Endothelial cell of umbilical vein (primary cell): ENCODE data around the gene PTGES3. TPM values are rescaled to one million over a fixed set of nuclear protein-coding genes. Genes with fewer than 3 reads are reported as not detected.
A peak's percentile ranks its signal among the peaks of the same experiment; 100 is the strongest.

ENCODE experiments used
- BruUV-seq: library from RNA; stranded (reverse); fragments of 400-500 nt; replicated peaks from 2 replicates; lab custom pipeline; 2021; lab: Mats Ljungman, UMichigan
- CTCF ChIA-PET: fragments of 300-600, 350-600 bp; sonication (Branson Sonifier 250); formaldehyde crosslinking; loops from one replicate; lab custom pipeline; 2021; ENCODE audit warnings: antibody characterized with exemption, inconsistent platforms; lab: Charles Lee
- POLR2A ChIA-PET: fragments of 300-600, 350-600 bp; sonication (Branson Sonifier 250); formaldehyde crosslinking; loops from one replicate; lab custom pipeline; 2021; ENCODE audit warnings: antibody characterized with exemption, inconsistent platforms; lab: Charles Lee
- DNase-seq: peaks from one replicate; pipeline ENCODE4 v3.0.0-alpha.2; 2011; ENCODE audit warnings: low read depth, low spot score
- FAIRE-seq: peaks from 2 replicates; lab custom pipeline; 2011; peaks lifted over from hg19 to GRCh38; lab: Jason Lieb, UNC
- H2AFZ ChIP-seq: 2 replicates; pipeline ENCODE4 v1.6.0; 2012; ENCODE audit warnings: low read depth, low read length, control low read depth, inconsistent platforms
- H3K27ac ChIP-seq: 2 replicates; pipeline ENCODE4 v1.5.1; 2011; ENCODE audit warnings: low read depth, mild to moderate bottlenecking, control low read depth, low read length, moderate library complexity; ENCODE audit not compliant: insufficient read depth
- H3K27me3 ChIP-seq, 2 experiments: 2 replicates each; pipeline versions ENCODE4 v1.6.0 to v1.6.1; 2011; ENCODE audit warnings: low read length in 2 of 2, mixed read lengths in 1 of 2; ENCODE audit not compliant: control insufficient read depth in 2 of 2, insufficient read depth in 2 of 2
- H3K36me3 ChIP-seq, 2 experiments: 2 replicates in 1 of 2; 3 replicates in 1 of 2; pipeline ENCODE4 v1.5.1; 2011; ENCODE audit warnings: low read length in 2 of 2, mild to moderate bottlenecking in 1 of 2, moderate library complexity in 1 of 2; ENCODE audit not compliant: control insufficient read depth in 2 of 2, insufficient read depth in 2 of 2; ENCODE audit errors: extremely low read depth in 1 of 2
- H3K4me1 ChIP-seq: 3 replicates; pipeline ENCODE4 v1.5.1; 2011; ENCODE audit warnings: mild to moderate bottlenecking, low read length; ENCODE audit not compliant: control insufficient read depth, insufficient read depth; ENCODE audit errors: extremely low read depth
- H3K4me2 ChIP-seq: 2 replicates; pipeline ENCODE4 v1.6.1; 2011; ENCODE audit warnings: low read length, control low read depth, mixed read lengths; ENCODE audit not compliant: insufficient read depth
- H3K4me3 ChIP-seq, 3 experiments: fragments of 200-600 bp in 1 of 3; sonication (generic), shearing (Covaris generic) in 1 of 3; replicated peaks in 1 of 3; 2 replicates each; pipeline ENCODE4 v1.5.1; 2011 to 2016; ENCODE audit warnings: control low read depth in 3 of 3, low read length in 3 of 3, mild to moderate bottlenecking in 2 of 3, inconsistent platforms in 1 of 3, low read depth in 1 of 3, moderate library complexity in 1 of 3; ENCODE audit not compliant: insufficient read depth in 1 of 3
- H3K79me2 ChIP-seq: 2 replicates; pipeline ENCODE4 v1.6.0; 2012; ENCODE audit warnings: low read length, inconsistent platforms; ENCODE audit not compliant: control insufficient read depth, insufficient read depth
- H3K9ac ChIP-seq: replicated peaks from 2 replicates; pipeline ENCODE3; 2011; ENCODE audit warnings: low read length, control low read depth; ENCODE audit not compliant: insufficient read depth; ENCODE audit errors: extremely low read depth
- H3K9me1 ChIP-seq: replicated peaks from 3 replicates; pipeline ENCODE4 v1.6.0; 2011; ENCODE audit warnings: mild to moderate bottlenecking, low read length; ENCODE audit not compliant: control insufficient read depth, insufficient read depth; ENCODE audit errors: extremely low read depth
- H3K9me3 ChIP-seq: replicated peaks from 2 replicates; pipeline ENCODE4 v1.5.1; 2012; ENCODE audit warnings: low read length, inconsistent platforms; ENCODE audit not compliant: control insufficient read depth, insufficient read depth
- H4K20me1 ChIP-seq: replicated peaks from 2 replicates; pipeline ENCODE3; 2011; ENCODE audit warnings: mild to moderate bottlenecking, low read length; ENCODE audit not compliant: control insufficient read depth, insufficient read depth; ENCODE audit errors: extremely low read depth
- CTCF ChIP-seq, 2 donors: IDR thresholded peaks; 1 replicate in 1 of 2; 2 replicates in 1 of 2; pipeline ENCODE4 v1.5.1; 2011; ENCODE audit warnings: low read length in 2 of 2, mild to moderate bottlenecking in 2 of 2, moderate library complexity in 2 of 2, control low read depth in 1 of 2, inconsistent platforms in 1 of 2, low read depth in 1 of 2; ENCODE audit not compliant: insufficient read depth in 1 of 2; ENCODE audit errors: extremely low read depth in 1 of 2
- MAX ChIP-seq: IDR thresholded peaks from 2 replicates; pipeline ENCODE4 v1.6.1; 2011; ENCODE audit not compliant: insufficient read depth, insufficient read length
- MYC ChIP-seq: IDR thresholded peaks from one replicate; pipeline ENCODE4 v1.6.1; 2011; ENCODE audit warnings: mild to moderate bottlenecking, low read depth, low read length
- POLR2A ChIP-seq: IDR thresholded peaks from 2 replicates; pipeline ENCODE4 v1.6.1; 2012; ENCODE audit warnings: low read depth, mild to moderate bottlenecking, control low read depth, low read length
- POLR2AphosphoS5 ChIP-seq: IDR thresholded peaks from 2 replicates; pipeline ENCODE4 v1.6.1; 2012; ENCODE audit warnings: low read depth, mild to moderate bottlenecking, control low read depth, low read length, moderate library complexity; ENCODE audit not compliant: insufficient read depth
- dilution Hi-C: fragments of 300-500 bp; cut with MboI; formaldehyde crosslinking; loops from one replicate; pipeline ENCODE4 v1.15.0; 2019; ENCODE audit warnings: low sequenced_read_pairs; ENCODE audit not compliant: extremely low pct_ligation_motif_present
- intact Hi-C: fragments of 100-400 bp; cut with micrococcal nuclease; formaldehyde crosslinking; loops from one replicate; pipeline ENCODE4 v1.10.0; 2022
- polyA plus RNA-seq, 4 experiments: library from polyadenylated mRNA; depleted of rRNA in 3 of 4; stranded (reverse) in 3 of 4; unstranded in 1 of 4; fragments of >200 nt; gene quantifications; 2 replicates each; pipeline versions ENCODE4 v1.2.1 to v1.2.3, GENCODE V29; 2011 to 2012; ENCODE audit warnings: missing spikeins in 1 of 4
- total RNA-seq: library from RNA; stranded (reverse); gene quantifications from 2 replicates; pipeline ENCODE4 v1.2.3, GENCODE V29; 2021

The PTGES3 gene
- total and polyA plus RNA-seq, 2 donors (not counting 3 experiments of a cell fraction or from before 2014, with no cell fraction given), result 48.5 to 278 TPM

- no TSS peak for BruUV-seq
Observed at GRCh38 chr12:56724972-56725722, 37.1 kb upstream of the PTGES3 start, which contains the start of gene NACA. Gene NACA (minus strand): TSS chr12:56725299. CDS start chr12:56724521, 778 bp downstream.

More at GRCh38 chr12:56724972-56725722, 37.1 kb upstream of the PTGES3 start, which contains the start of gene NACA:
- DNase-seq, result peak; percentile 99
- peak within 1 kb of the TSS; percentile 90 for H3K9ac ChIP-seq
- peak within 1 kb of the TSS; percentile 83 for H3K4me2 ChIP-seq
- H2AFZ ChIP-seq, result peak within 1 kb of the TSS; percentile 68
- H3K79me2 ChIP-seq, result peaks cover 49% of the 10 kb centered on the region
- POLR2A ChIA-PET, result interaction anchor here (0.8 to 1.9 kb wide), 8 partner anchors 9 to 403 kb away, joined by 3 to 9 read pairs (median 6); partner anchors contain the start of genes ATP5F1B, LRP1, PRIM1 and PTGES3
- H3K9me3 ChIP-seq, result no peaks in the 10 kb centered on the region
- peaks cover 7% of the 10 kb centered on the region for H4K20me1 ChIP-seq
- H3K27ac ChIP-seq, result peak within 1 kb of the TSS; percentile 61
- TF ChIP-seq MAX (peak; percentile 51), POLR2AphosphoS5 (peak; percentile 96), CTCF (IDR thresholded peaks at IDR 0.05; ENCODE audit: extremely low read depth in 1 of 2, insufficient read depth in 1 of 2, low read depth in 1 of 2, low read length in 2 of 2) (no peak), POLR2A (peak; percentile 91), MYC (peak; percentile 93)
- CTCF ChIA-PET, result interaction anchor here (0.8 to 1.1 kb wide), 4 partner anchors 8 to 278 kb away, joined by 3 to 8 read pairs (median 4); no protein-coding TSS in a partner anchor
- H3K9me1 ChIP-seq, result no peaks in the 10 kb centered on the region
- no peaks in the 10 kb centered on the region for H3K27me3 ChIP-seq
- H3K4me3 ChIP-seq, result peak within 1 kb of the TSS; percentile 85 to 90 (median 86)
- FAIRE-seq, result peak; percentile 83
- peaks cover 0 to 9% of the 10 kb centered on the region in 2 experiments for H3K36me3 ChIP-seq
- dilution Hi-C loops, result no loop called here
- intact Hi-C loops, result loop anchor here (1.0 to 2.0 kb wide), 4 partner anchors 27 to 88 kb away; partner anchors contain the start of genes PRIM1 and PTGES3
- H3K4me1 ChIP-seq, result peaks cover 33% of the 10 kb centered on the region
